Activated T-cell treated with anti-CD3 and anti-CD28 coated beads, Interleukin-2, amount 50 U/mL, for 24 hours (primary cell): Measurements from ENCODE around the gene PRR11.
"Not testable (repeated sequence)": the region's sequence is repeated elsewhere in the genome, so short reads cannot be mapped to it uniquely, and the experiment has no call there.

Experiments
- DNase-seq: peaks from one replicate; pipeline ENCODE4 v3.0.0-alpha.2; 2020
- H3K27ac Mint-ChIP-seq: 2 replicates; pipeline ENCODE4 v1.8.0; 2020; ENCODE audit warnings: mild to moderate bottlenecking, mixed read lengths
- H3K27me3 Mint-ChIP-seq: 2 replicates; pipeline ENCODE4 v1.8.0; 2020; ENCODE audit warnings: mixed read lengths
- H3K36me3 Mint-ChIP-seq: 2 replicates; pipeline ENCODE4 v1.8.0; 2020; ENCODE audit warnings: low read depth, mixed read lengths
- H3K4me1 Mint-ChIP-seq: 2 replicates; pipeline ENCODE4 v1.8.0; 2020; ENCODE audit warnings: low read depth, mixed read lengths
- H3K4me3 Mint-ChIP-seq: 2 replicates; pipeline ENCODE4 v1.8.0; 2020; ENCODE audit warnings: mild to moderate bottlenecking, moderate library complexity, mixed read lengths
- H3K9me3 Mint-ChIP-seq: 2 replicates; pipeline ENCODE4 v1.8.0; 2020; ENCODE audit warnings: mixed read lengths

Gene PRR11

DNA sequence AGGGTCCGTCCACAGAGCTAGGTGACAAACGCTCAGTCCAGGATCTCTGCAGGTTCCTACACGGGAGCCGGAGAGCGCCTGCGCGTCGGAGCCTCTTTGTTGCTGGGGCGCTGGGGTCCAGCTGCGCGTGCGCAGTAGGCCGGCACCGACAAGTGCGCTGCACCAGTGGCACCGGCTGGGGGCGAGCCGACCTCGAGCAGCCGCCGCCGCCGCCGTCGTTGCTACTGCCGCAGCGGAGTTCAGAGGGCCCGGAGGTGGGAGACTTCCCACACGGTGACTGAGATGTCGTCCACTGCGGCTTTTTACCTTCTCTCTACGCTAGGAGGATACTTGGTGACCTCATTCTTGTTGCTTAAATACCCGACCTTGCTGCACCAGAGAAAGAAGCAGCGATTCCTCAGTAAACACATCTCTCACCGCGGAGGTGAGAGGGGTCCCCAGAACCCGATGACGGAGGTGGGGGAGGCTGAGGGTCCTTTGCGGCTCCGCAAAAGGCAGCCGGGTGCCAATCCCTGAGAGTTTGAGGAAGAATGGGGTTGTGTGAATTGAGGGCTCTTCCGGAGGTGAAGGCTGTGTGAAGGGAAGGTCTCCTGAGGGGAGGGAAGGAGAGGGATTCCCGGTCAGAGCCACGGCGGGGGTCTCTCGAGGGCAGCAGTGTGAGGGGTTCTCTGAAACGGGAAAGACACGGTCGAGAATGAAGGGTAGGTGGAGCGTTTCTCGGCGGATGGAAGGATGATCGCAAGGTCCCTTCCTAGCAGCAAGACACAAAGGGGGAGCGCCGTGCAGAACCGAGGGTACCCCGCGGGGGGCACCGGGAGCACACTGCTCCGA is 65.0 kb downstream of the PRR11 start, which contains the start of gene GDPD1:
GDPD1 (plus strand) TSS at position 184 of the 831 bp plus-strand sequence; CDS start at position 283, 99 bp downstream.
- H3K27ac Mint-ChIP-seq = peak within 1 kb of the TSS; percentile 91
- H3K9me3 Mint-ChIP-seq = no peaks in the 10 kb centered on the region
- H3K4me1 Mint-ChIP-seq = peaks cover 13% of the 10 kb centered on the region
- H3K27me3 Mint-ChIP-seq = no peaks in the 10 kb centered on the region
- peak within 1 kb of the TSS; percentile 93 for H3K4me3 Mint-ChIP-seq
- peak; percentile 97 for DNase-seq
- peaks cover 10% of the 10 kb centered on the region for H3K36me3 Mint-ChIP-seq

DNA sequence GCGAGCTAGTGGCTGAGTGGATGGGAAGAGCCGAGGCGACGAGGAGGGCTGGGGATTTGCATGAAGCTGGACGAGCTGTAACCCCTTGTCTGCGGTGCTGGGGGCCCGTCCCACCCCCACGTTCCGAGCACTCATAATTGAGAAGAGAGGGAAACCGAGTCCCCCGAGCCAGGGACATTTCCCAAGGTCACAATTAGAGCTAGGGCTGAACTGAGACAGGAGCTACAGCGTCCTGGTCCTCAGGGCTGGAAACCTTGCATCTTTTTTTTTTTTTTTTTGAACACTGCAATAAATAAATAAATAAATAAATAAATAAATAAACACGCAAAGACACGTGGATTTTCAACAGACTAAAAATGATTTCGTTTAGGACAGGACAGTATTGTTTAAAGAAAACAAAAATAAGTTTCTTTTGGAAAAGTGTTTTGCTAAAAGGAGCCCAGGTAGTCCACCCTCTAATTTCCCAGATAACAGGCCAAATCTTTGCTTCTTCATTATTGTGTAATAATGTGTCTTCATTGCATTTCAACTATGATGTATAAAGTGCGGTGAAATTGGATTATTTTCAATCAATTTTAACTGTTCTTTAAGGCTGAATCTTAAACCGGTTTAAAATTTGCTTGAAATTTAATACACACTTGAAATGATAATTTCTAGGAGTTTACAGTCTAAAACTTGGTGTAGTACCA is 65.8 kb downstream of the PRR11 start:
- peak overlapping the region; percentile 91 for H3K27ac Mint-ChIP-seq
- H3K4me1 Mint-ChIP-seq = peaks cover 13% of the 10 kb centered on the region
- no peak for DNase-seq
- no peaks in the 10 kb centered on the region for H3K9me3 Mint-ChIP-seq
- H3K27me3 Mint-ChIP-seq = no peaks in the 10 kb centered on the region
- peak overlapping the region; percentile 93 for H3K4me3 Mint-ChIP-seq
- H3K36me3 Mint-ChIP-seq = peaks cover 6% of the 10 kb centered on the region

DNA sequence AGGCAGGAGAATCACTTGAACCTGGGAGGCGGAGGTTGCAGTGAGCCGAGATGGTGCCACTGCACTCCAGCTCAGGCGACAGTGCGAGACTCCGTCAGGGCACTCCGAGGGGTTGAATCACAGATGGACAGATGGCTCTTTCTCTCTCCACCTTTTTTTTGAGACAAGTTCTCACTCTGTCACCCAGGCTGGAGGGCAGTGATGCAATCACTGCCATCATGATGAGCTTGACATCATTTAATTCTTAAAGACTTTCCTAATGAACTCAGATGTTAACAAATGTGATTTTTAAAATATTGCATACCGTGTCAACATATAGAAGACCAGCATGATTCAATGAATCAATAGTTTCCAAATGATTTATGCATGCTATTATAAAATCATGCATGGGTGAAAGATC is 68.3 kb downstream of the PRR11 start:
- Mint-ChIP-seq H3K9me3 (no peaks in the 10 kb centered on the region), H3K4me3 (no peak overlapping the region), H3K27me3 (no peaks in the 10 kb centered on the region), H3K4me1 (peaks cover 13% of the 10 kb centered on the region), H3K36me3 (peaks cover 6% of the 10 kb centered on the region), H3K27ac (no peak overlapping the region)
- DNase-seq = no peak

DNA sequence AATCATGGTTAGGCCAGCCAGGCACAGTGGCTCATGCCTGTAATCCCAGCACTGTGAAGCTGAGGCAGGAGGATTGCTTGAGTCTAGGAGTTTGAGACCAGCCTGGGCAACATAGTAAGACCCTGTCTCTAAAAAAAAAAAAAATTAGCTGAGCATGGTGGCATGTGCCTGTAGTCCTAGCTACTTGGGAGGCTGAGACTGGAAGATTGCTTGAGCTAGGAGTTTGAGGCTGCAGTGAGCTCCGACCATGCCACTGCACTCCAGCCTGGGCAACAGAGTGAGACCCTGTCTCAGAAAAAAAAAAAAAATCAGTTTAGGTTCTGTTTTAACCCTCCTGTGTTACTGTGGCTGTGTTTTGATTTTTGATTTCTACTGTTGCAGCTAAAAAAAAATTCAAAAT is 73.0 kb downstream of the PRR11 start:
- DNase-seq, H3K4me3 Mint-ChIP-seq, H3K9me3 Mint-ChIP-seq, H3K36me3 Mint-ChIP-seq, H3K27ac Mint-ChIP-seq, H3K27me3 Mint-ChIP-seq, H3K4me1 Mint-ChIP-seq: not testable (repeated sequence)

DNA sequence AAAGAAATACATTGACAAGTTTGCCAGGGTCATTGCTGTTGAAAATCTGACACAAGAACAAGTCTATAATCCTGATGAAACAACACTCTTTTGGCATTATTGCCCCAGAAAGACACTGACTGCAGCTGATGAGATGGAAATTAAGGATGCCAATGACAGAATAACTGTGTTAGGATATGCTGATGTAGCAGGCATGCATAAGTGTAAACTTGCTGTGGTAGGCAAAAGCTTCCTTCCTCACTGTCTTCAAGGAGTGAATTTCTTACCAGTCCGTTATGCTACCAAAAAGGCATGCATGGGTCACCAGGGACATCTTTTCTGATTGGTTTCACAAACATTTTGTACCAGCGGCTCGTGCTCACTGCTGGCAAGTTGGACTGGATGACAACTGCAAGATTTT is 75.2 kb downstream of the PRR11 start:
- Mint-ChIP-seq H3K27me3 (no peaks in the 10 kb centered on the region), H3K4me1 (peaks cover 1% of the 10 kb centered on the region), H3K4me3 (no peak overlapping the region), H3K27ac (no peak overlapping the region), H3K36me3 (no peaks in the 10 kb centered on the region), H3K9me3 (no peaks in the 10 kb centered on the region)
- DNase-seq = no peak

DNA sequence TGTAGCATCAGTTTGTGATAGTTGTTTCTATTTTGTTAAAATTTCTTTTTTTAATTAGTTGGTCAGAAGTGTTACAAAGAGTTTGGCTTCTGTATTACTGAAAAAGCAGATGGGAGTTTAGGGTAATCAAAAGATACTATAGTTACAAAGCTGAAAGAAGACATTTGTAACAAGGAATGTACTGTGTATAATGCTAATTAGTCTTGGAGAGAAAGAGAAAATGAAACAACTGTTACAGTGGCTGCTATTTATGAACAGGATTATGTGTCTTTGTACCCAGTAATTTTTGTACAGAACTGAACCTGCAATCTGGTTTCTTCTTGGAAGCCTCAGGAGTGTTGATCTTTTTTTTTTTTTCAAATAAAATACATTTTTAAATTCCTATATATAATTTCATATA is 79.1 kb downstream of the PRR11 start:
- Mint-ChIP-seq H3K4me1 (peaks cover 1% of the 10 kb centered on the region), H3K27ac (no peak overlapping the region), H3K9me3 (no peaks in the 10 kb centered on the region), H3K27me3 (no peaks in the 10 kb centered on the region), H3K36me3 (no peaks in the 10 kb centered on the region), H3K4me3 (no peak overlapping the region)
- no peak for DNase-seq

DNA sequence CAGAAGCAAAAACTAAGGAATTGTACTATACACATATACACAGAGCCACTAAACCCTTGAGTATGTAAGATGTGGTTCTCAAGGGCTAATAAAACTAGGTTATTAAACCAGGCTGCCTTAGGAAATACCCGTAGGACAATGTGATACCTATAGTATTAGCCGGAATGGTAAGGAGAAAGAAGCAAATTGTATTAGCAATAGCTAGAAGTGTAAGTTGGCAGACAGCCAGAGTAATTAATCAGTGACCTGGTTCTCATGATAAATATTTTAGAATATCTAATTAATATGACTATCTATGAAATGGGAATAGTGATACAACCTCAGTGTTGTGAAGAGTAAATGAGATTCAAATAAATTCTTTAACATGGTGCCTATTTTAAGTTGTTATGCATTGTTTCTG is 83.4 kb downstream of the PRR11 start:
- H3K9me3 Mint-ChIP-seq = no peaks in the 10 kb centered on the region
- no peak overlapping the region for H3K4me3 Mint-ChIP-seq
- no peaks in the 10 kb centered on the region for H3K27me3 Mint-ChIP-seq
- H3K4me1 Mint-ChIP-seq = no peaks in the 10 kb centered on the region
- H3K27ac Mint-ChIP-seq = no peak overlapping the region
- DNase-seq = no peak
- H3K36me3 Mint-ChIP-seq = no peaks in the 10 kb centered on the region

DNA sequence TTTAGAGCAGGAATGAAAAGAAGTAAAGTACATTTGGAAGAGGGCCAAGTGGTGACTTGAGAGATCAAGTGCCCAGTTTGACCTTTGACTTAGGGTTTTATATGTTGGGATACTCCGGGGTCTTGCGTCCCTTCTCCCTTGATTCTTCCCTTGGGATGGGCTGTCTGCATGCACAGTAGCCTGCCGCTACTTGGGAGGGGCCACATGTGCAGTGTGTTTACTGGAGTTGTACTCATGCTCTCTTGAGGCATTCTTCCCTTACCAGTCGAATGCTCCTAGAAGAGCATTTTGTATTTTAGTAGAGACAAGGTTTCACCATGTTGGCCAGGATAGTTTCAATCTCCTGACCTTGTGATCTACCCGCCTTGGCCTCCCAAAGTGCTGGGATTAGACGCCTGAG is 88.5 kb downstream of the PRR11 start:
- no peaks in the 10 kb centered on the region for H3K4me1 Mint-ChIP-seq
- H3K27ac Mint-ChIP-seq = no peak overlapping the region
- peaks cover 5% of the 10 kb centered on the region for H3K36me3 Mint-ChIP-seq
- no peak for DNase-seq
- H3K27me3 Mint-ChIP-seq = no peaks in the 10 kb centered on the region
- no peaks in the 10 kb centered on the region for H3K9me3 Mint-ChIP-seq
- no peak overlapping the region for H3K4me3 Mint-ChIP-seq
